ENCODE results near the gene LMBR1L. TPM values are rescaled to one million over a fixed set of nuclear protein-coding genes. Genes with fewer than 3 reads are reported as not detected.

LMBR1L gene
- total and polyA plus RNA-seq, 2 of the 8 experiments (the other 6 are each of a cell fraction or from before 2014, with no cell fraction given): 36.6 to 49.6 TPM

DNA sequence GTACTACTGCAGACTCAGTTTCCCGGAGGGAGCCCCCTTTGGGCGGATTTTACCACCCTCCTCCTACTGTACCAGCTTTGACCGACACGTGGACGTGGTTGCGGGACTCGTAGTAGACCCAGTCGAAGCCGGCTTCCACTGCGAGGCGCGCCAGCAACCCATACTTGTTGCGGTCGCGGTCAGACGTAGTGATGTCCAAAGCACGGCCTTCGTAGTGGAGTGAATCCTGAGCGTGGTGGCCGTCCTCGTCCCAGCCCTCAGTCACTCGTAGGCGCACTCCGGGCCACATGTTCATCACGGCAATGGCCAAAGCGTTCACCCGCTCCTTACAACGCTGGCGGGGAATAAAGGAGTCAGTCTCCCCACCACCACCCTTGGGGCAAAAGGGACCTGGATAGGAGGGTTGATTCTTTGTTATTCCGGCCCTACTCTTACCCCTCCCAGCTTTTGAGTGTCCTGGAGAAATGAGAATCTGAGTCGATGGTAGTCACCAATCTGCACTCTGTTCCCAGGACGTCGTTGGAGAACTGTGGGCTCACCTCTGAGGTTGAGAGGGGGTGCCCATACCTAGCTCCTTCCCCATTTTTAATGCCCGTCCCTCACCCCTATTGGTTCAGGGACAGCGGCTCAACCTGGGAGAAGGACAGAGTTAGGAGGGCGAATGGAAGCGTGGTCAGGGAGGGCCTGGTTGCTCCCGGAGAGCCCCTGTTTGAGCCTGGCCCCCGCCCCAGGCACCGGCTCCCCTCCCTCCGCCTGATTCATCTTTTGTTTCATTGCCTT is 19.4 kb downstream of the LMBR1L start:
- Histone ChIP-seq H3K14ac (ENCODE audit: insufficient read length) (no peak overlapping the region), H3K56ac (replicated peaks; ENCODE audit: insufficient read length, low read depth, low read length) (no peak overlapping the region), H2BK20ac (ENCODE audit: low read length) (no peak overlapping the region), H3K27ac (ENCODE audit: low read depth, low read length) (no peak overlapping the region), H3K27me3 (replicated peaks in 1 of 4; ENCODE audit: control insufficient read depth in 3 of 4, extremely low read depth in 1 of 4, insufficient read depth in 3 of 4, low read length in 3 of 4) (peaks cover 58 to 89% (median 81%) of the 10 kb centered on the region in 4 experiments), H3K4me1 (replicated peaks in 1 of 4; ENCODE audit: control insufficient read depth in 3 of 4, insufficient read depth in 4 of 4, low read length in 3 of 4) (peaks cover 0 to 47% (median 20%) of the 10 kb centered on the region in 4 experiments; a peak in 6 of 7 replicates), H3K9ac (replicated peaks in 1 of 4; ENCODE audit: extremely low read depth in 1 of 4, low read depth in 3 of 4, low read length in 3 of 4) (no peak overlapping the region), H2AFZ (ENCODE audit: low read length) (no peak overlapping the region), H3K4me3 (ENCODE audit: extremely low read depth in 1 of 4, insufficient read depth in 2 of 4, low read depth in 3 of 4, low read length in 4 of 4) (peak overlapping the region in 3 of 4 experiments; percentile 9 to 50 (median 12); a peak in 4 of 8 replicates), H3K9me3 (ENCODE audit: insufficient read depth in 2 of 2, low read depth in 1 of 2, low read length in 1 of 2) (no peaks in the 10 kb centered on the region; a peak in 1 of 4 replicates), H2BK12ac (ENCODE audit: low read depth, low read length) (no peak overlapping the region; the same call in 1 of the 2 replicates), H4K5ac (ENCODE audit: insufficient read length, low read depth, low read length) (no peak overlapping the region), H3K23me2 (ENCODE audit: low read depth, low read length) (peaks cover 13% of the 10 kb centered on the region), H3K23ac (ENCODE audit: insufficient read length) (no peak overlapping the region), H2BK5ac (ENCODE audit: low read depth, low read length) (no peak overlapping the region), H2BK15ac (ENCODE audit: low read length) (no peak overlapping the region), H2AK5ac (ENCODE audit: low read depth, low read length) (no peak overlapping the region), H3K79me2 (ENCODE audit: control insufficient read depth in 1 of 2, insufficient read depth in 2 of 2, low read length in 2 of 2) (no peaks in the 10 kb centered on the region), H4K20me1 (replicated peaks in 1 of 2; ENCODE audit: control insufficient read depth in 1 of 2, insufficient read depth in 2 of 2, low read length in 2 of 2) (peaks cover 5 to 9% of the 10 kb centered on the region in 2 experiments), H3K79me1 (ENCODE audit: low read depth, low read length) (no peaks in the 10 kb centered on the region), H3K18ac (ENCODE audit: extremely low read depth, low read length) (no peak overlapping the region), H4K91ac (replicated peaks; ENCODE audit: insufficient read length, low read length) (no peak overlapping the region), H3K4ac (replicated peaks; ENCODE audit: insufficient read length, low read depth, low read length) (no peak overlapping the region), H2BK120ac (replicated peaks; ENCODE audit: low read depth, low read length) (no peak overlapping the region), H3K4me2 (ENCODE audit: insufficient read depth in 1 of 2, low read depth in 2 of 2, low read length in 2 of 2) (peak overlapping the region; percentile 45 to 75; a peak in 3 of 4 replicates), H3K36me3 (ENCODE audit: control insufficient read depth in 2 of 4, insufficient read depth in 4 of 4, low read length in 3 of 4) (peaks cover 0 to 4% (median 0%) of the 10 kb centered on the region in 4 experiments; a peak in 1 of 8 replicates), H4K8ac (ENCODE audit: extremely low read depth, insufficient read depth, low read length) (no peak overlapping the region)
- FAIRE-seq: no peak
- WGBS, 2 experiments (ENCODE audit: extremely low coverage in 1 of 2, insufficient coverage in 1 of 2, insufficient read length in 1 of 2, insufficient replicate concordance in 2 of 2, low coverage in 1 of 2, low lambda C conversion rate in 2 of 2, missing lambda C conversion rate in 1 of 2): 37% methylated on average over 40 of the region's 41 CpGs; no CpG with 5 or more reads in 1 of the 2 experiments
- ChIA-PET POLR2A (ENCODE audit: partially characterized antibody) (interaction anchor here (1.0 to 6.4 kb wide), 10 partner anchors 12 to 226 kb away, joined by 3 to 66 read pairs (median 6); partner anchors contain the start of genes KMT2D, LMBR1L, RHEBL1 and RND1), CTCF (ENCODE audit: partially characterized antibody) (interaction anchor here (0.5 to 11.2 kb wide), 19 partner anchors 10 to 487 kb away, joined by 3 to 178 read pairs (median 5); partner anchors contain the start of genes DDN, LMBR1L, RHEBL1 and TUBA1B)
- DNase-seq (ENCODE audit: low read depth in 1 of 2, low spot score in 2 of 2): peak in 1 of 2 experiments; percentile 63
- TF ChIP-seq HDAC2 (IDR thresholded peaks at IDR 0.05; ENCODE audit: borderline replicate concordance in 1 of 2, low read depth in 2 of 2, low read length in 2 of 2): no peak
- TF ChIP-seq SP4 (IDR thresholded peaks at IDR 0.05; ENCODE audit: low read length): no peak
- peak; percentile 60 for TF ChIP-seq SUZ12 (IDR thresholded peaks at IDR 0.05; ENCODE audit: low read length)
- TF ChIP-seq, protein P1, sequence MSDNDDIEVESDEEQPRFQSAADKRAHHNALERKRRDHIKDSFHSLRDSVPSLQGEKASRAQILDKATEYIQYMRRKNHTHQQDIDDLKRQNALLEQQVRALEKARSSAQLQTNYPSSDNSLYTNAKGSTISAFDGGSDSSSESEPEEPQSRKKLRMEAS (IDR thresholded peaks at IDR 0.05): peak; percentile 62
- peak; percentile 57 for TF ChIP-seq EZH2 (IDR thresholded peaks at IDR 0.05; ENCODE audit: low read depth, low read length, severe bottlenecking)
- no peak for TF ChIP-seq SAP30 (IDR thresholded peaks at IDR 0.05; ENCODE audit: insufficient read depth, insufficient replicate concordance, low read length)
- peak; percentile 21 for TF ChIP-seq RNF2 (IDR thresholded peaks at IDR 0.05; ENCODE audit: borderline replicate concordance, low read depth, low read length, missing control alignments, poor library complexity, severe bottlenecking)
- TF ChIP-seq MAFK (IDR thresholded peaks at IDR 0.05; ENCODE audit: low read depth, low read length): no peak
- TF ChIP-seq SIX5 (IDR thresholded peaks at IDR 0.05; ENCODE audit: low read depth, low read length): no peak

All from H1 (cell line).